Measurements from ENCODE around the gene ELOVL3. TPM values are rescaled to one million over a fixed set of nuclear protein-coding genes. Genes with fewer than 3 reads are reported as not detected.

ELOVL3 gene
- total and polyA plus RNA-seq, 2 experiments from 2014 or later: 0.59 TPM; not detected in 1

DNA sequence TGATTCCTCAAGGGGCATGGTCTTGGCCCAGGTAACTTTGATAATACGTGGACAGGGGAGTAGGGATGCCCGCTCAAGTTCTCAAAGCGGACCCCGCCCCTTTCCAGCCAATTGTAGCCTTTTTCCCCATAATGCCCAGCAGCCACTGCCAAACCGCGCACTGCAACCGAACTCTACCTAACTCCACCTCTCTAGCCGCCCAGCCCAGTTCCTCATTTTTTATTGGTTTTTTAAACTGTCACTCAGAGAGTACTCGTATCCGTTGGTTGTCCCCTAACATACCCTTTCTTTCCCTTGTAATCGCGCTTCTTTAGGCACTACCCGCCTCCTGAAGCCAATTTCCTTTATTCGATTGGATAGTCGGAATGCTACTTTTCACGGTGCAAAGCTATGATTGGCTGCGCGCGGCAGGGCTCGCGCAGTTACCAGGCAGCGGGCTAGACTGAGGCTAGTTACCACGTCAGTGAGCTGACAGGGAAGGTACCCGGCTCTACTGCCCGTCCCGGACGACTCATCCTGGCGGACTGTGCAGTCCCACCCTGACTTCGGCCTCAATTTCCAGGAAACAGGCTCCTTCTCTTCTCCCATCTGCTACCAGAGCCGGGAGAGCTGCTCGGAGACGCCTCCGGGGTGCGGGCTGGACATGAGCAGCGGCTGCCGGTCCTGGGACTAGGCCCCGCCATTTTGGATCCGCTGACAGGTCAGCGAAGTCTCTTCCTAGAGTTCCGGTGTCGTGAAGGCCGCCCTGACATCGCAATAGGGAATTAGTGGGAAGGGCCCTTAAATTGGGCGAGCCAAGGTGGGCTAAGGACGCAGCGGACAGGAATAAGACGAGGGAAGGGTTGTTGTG lies 19.2 kb downstream of the ELOVL3 start, which contains the start of gene GBF1:
TSS of gene GBF1 (plus strand) at position 451 of the 850 bp plus-strand sequence. CDS start 13,407 bp downstream, outside the sequence.
- peak within 1 kb of the TSS; percentile 64 for H3K4me3 ChIP-seq
- H3K4me2 ChIP-seq: peak within 1 kb of the TSS; percentile 100
- no peak for TF ChIP-seq NANOG (IDR thresholded peaks at IDR 0.05; ENCODE audit: borderline replicate concordance)
- TF ChIP-seq JUNB (IDR thresholded peaks at IDR 0.05; ENCODE audit: unreplicated experiment): no peak
- no peak for TF ChIP-seq EZH2 (IDR thresholded peaks at IDR 0.05; ENCODE audit: low read depth, unreplicated experiment)
- peak; percentile 89 for TF ChIP-seq CREB1 (CRISPR knock-in tag; IDR thresholded peaks at IDR 0.05; ENCODE audit: low read depth)
- TF ChIP-seq POLR2AphosphoS5 (IDR thresholded peaks at IDR 0.05; ENCODE audit: low read depth): peak; percentile 66
- TF ChIP-seq ZNF331 (CRISPR knock-in tag; IDR thresholded peaks at IDR 0.05; ENCODE audit: low read depth): no peak
- ATAC-seq: peak; percentile 85
- no peak within 1 kb of the TSS for H3K27ac ChIP-seq (ENCODE audit: low read depth)
- H3K27me3 Mint-ChIP-seq (ENCODE audit: insufficient read depth, low read depth, poor library complexity): peaks cover 34% of the 10 kb centered on the region
- no peaks in the 10 kb centered on the region; the same call in 2 of the 3 replicates for H3K9me3 Mint-ChIP-seq
- peaks cover 46% of the 10 kb centered on the region for H3K79me2 ChIP-seq (replicated peaks; ENCODE audit: insufficient read depth)
- no peaks in the 10 kb centered on the region; the same call in 1 of the 3 replicates for H3K36me3 Mint-ChIP-seq (ENCODE audit: low read depth)
- DNase-seq (ENCODE audit: low spot score): peak; percentile 100
- H3K4me1 ChIP-seq (ENCODE audit: insufficient read depth): peaks cover 15% of the 10 kb centered on the region
- no peaks in the 10 kb centered on the region for H3K9me2 ChIP-seq (ENCODE audit: insufficient read depth)
- peak within 1 kb of the TSS; percentile 94 for H3K4me3 Mint-ChIP-seq
- H3F3A ChIP-seq (replicated peaks; ENCODE audit: low read depth): no peaks in the 10 kb centered on the region
- no peaks in the 10 kb centered on the region for H3K36me3 ChIP-seq (ENCODE audit: insufficient read depth)
- H2AFZ ChIP-seq: peak within 1 kb of the TSS; percentile 52
- peaks cover 38% of the 10 kb centered on the region for H3K27me3 ChIP-seq (ENCODE audit: insufficient read depth)
- peak within 1 kb of the TSS; percentile 43; the same call in 1 of the 2 replicates for H3K27ac Mint-ChIP-seq
- peaks cover 38% of the 10 kb centered on the region for H4K20me1 ChIP-seq (replicated peaks; ENCODE audit: insufficient read depth)
- peaks cover 27% of the 10 kb centered on the region for H3K4me1 Mint-ChIP-seq

DNA sequence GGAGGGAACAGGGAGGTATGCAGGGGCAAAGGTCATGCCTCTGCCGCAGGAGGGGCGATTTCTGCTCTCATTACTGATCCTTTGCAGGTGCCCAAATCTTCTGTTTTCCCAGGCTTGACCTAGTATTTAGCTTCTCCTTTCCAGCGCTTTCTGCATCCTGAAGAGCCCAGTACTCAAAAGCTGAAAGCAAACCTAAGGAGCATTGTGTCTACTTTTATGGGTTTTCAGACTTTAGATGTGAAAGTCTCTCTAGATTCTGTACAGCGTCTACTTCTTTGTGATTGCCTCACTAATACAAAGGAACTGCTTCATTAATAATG lies 19.8 kb downstream of the ELOVL3 start:
- Histone ChIP-seq H4K20me1 (replicated peaks; ENCODE audit: insufficient read depth) (peaks cover 40% of the 10 kb centered on the region), H3K4me3 (peak overlapping the region; percentile 64), H3K4me1 (ENCODE audit: insufficient read depth) (peaks cover 15% of the 10 kb centered on the region), H3F3A (replicated peaks; ENCODE audit: low read depth) (no peaks in the 10 kb centered on the region), H3K79me2 (replicated peaks; ENCODE audit: insufficient read depth) (peaks cover 52% of the 10 kb centered on the region), H3K27me3 (ENCODE audit: insufficient read depth) (peaks cover 32% of the 10 kb centered on the region), H3K36me3 (ENCODE audit: insufficient read depth) (no peaks in the 10 kb centered on the region), H3K4me2 (peak overlapping the region; percentile 100), H3K27ac (ENCODE audit: low read depth) (no peak overlapping the region), H2AFZ (peak overlapping the region; percentile 11), H3K9me2 (ENCODE audit: insufficient read depth) (no peaks in the 10 kb centered on the region)
- Mint-ChIP-seq H3K36me3 (ENCODE audit: low read depth) (no peaks in the 10 kb centered on the region; the same call in 1 of the 3 replicates), H3K4me3 (peak overlapping the region; percentile 94), H3K27me3 (ENCODE audit: insufficient read depth, low read depth, poor library complexity) (peaks cover 28% of the 10 kb centered on the region), H3K4me1 (peaks cover 23% of the 10 kb centered on the region), H3K27ac (peak overlapping the region; percentile 43; the same call in 1 of the 2 replicates), H3K9me3 (no peaks in the 10 kb centered on the region; the same call in 2 of the 3 replicates)
- DNase-seq (ENCODE audit: low spot score) (no peak), ATAC-seq (no peak)
- TF ChIP-seq, protein P1, sequence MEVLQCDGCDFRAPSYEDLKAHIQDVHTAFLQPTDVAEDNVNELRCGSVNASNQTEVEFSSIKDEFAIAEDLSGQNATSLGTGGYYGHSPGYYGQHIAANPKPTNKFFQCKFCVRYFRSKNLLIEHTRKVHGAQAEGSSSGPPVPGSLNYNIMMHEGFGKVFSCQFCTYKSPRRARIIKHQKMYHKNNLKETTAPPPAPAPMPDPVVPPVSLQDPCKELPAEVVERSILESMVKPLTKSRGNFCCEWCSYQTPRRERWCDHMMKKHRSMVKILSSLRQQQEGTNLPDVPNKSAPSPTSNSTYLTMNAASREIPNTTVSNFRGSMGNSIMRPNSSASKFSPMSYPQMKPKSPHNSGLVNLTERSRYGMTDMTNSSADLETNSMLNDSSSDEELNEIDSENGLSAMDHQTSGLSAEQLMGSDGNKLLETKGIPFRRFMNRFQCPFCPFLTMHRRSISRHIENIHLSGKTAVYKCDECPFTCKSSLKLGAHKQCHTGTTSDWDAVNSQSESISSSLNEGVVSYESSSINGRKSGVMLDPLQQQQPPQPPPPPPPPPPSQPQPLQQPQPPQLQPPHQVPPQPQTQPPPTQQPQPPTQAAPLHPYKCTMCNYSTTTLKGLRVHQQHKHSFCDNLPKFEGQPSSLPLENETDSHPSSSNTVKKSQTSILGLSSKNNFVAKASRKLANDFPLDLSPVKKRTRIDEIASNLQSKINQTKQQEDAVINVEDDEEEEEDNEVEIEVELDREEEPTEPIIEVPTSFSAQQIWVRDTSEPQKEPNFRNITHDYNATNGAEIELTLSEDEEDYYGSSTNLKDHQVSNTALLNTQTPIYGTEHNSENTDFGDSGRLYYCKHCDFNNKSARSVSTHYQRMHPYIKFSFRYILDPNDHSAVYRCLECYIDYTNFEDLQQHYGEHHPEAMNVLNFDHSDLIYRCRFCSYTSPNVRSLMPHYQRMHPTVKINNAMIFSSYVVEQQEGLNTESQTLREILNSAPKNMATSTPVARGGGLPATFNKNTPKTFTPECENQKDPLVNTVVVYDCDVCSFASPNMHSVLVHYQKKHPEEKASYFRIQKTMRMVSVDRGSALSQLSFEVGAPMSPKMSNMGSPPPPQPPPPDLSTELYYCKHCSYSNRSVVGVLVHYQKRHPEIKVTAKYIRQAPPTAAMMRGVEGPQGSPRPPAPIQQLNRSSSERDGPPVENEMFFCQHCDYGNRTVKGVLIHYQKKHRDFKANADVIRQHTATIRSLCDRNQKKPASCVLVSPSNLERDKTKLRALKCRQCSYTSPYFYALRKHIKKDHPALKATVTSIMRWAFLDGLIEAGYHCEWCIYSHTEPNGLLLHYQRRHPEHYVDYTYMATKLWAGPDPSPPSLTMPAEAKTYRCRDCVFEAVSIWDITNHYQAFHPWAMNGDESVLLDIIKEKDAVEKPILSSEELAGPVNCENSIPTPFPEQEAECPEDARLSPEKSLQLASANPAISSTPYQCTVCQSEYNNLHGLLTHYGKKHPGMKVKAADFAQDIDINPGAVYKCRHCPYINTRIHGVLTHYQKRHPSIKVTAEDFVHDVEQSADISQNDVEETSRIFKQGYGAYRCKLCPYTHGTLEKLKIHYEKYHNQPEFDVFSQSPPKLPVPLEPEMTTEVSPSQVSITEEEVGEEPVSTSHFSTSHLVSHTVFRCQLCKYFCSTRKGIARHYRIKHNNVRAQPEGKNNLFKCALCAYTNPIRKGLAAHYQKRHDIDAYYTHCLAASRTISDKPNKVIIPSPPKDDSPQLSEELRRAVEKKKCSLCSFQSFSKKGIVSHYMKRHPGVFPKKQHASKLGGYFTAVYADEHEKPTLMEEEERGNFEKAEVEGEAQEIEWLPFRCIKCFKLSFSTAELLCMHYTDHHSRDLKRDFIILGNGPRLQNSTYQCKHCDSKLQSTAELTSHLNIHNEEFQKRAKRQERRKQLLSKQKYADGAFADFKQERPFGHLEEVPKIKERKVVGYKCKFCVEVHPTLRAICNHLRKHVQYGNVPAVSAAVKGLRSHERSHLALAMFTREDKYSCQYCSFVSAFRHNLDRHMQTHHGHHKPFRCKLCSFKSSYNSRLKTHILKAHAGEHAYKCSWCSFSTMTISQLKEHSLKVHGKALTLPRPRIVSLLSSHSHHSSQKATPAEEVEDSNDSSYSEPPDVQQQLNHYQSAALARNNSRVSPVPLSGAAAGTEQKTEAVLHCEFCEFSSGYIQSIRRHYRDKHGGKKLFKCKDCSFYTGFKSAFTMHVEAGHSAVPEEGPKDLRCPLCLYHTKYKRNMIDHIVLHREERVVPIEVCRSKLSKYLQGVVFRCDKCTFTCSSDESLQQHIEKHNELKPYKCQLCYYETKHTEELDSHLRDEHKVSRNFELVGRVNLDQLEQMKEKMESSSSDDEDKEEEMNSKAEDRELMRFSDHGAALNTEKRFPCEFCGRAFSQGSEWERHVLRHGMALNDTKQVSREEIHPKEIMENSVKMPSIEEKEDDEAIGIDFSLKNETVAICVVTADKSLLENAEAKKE (CRISPR knock-in tag; IDR thresholded peaks at IDR 0.05): no peak
- no peak for TF ChIP-seq NANOG (IDR thresholded peaks at IDR 0.05; ENCODE audit: borderline replicate concordance)
- TF ChIP-seq EZH2phosphoT487 (IDR thresholded peaks at IDR 0.05; ENCODE audit: unreplicated experiment): no peak
- TF ChIP-seq ZNF331 (CRISPR knock-in tag; IDR thresholded peaks at IDR 0.05; ENCODE audit: low read depth): no peak
- TF ChIP-seq, protein P2, sequence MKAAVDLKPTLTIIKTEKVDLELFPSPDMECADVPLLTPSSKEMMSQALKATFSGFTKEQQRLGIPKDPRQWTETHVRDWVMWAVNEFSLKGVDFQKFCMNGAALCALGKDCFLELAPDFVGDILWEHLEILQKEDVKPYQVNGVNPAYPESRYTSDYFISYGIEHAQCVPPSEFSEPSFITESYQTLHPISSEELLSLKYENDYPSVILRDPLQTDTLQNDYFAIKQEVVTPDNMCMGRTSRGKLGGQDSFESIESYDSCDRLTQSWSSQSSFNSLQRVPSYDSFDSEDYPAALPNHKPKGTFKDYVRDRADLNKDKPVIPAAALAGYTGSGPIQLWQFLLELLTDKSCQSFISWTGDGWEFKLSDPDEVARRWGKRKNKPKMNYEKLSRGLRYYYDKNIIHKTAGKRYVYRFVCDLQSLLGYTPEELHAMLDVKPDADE (IDR thresholded peaks at IDR 0.05): no peak
- no peak for TF ChIP-seq POLR2AphosphoS5 (IDR thresholded peaks at IDR 0.05; ENCODE audit: low read depth)

Measured in GM23338 (cell line).